Heart left ventricle (tissue), 16 donors: ENCODE data around the gene GRAMD1B. TPM values are rescaled to one million over a fixed set of nuclear protein-coding genes. Genes with fewer than 3 reads are reported as not detected.

Source experiments
- ATAC-seq, 4 donors: fragments of 200-7000 bp; cut with Tn5 transposase; one replicate each; pipeline ENCODE4 v1.9.1; 2020 to 2022; ENCODE audit warnings: moderate library complexity in 4 of 4, mild to moderate bottlenecking in 3 of 4, moderate number of reproducible peaks in 1 of 4
- DNase-seq, 5 donors: peaks; one replicate each; pipeline ENCODE4 v3.0.0-alpha.2; 2020
- H3K27ac ChIP-seq, 12 donors: fragments of 200-600 bp; sonication (generic) in 4 of 12; one replicate each; pipeline versions ENCODE4 v1.5.0 to v1.8.0; 2016 to 2022; ENCODE audit warnings: mild to moderate bottlenecking in 2 of 12
- H3K27me3 ChIP-seq, 9 donors: fragments of 200-600 bp; sonication (generic) in 2 of 9; one replicate each; pipeline versions ENCODE4 v1.5.1 to v1.8.0; 2016 to 2022; ENCODE audit warnings: mild to moderate bottlenecking in 3 of 9
- H3K36me3 ChIP-seq, 9 donors: fragments of 200-600 bp; sonication (generic) in 2 of 9; one replicate each; pipeline versions ENCODE4 v1.5.0 to v1.8.0; 2018 to 2022; ENCODE audit warnings: mild to moderate bottlenecking in 2 of 9
- H3K4me1 ChIP-seq, 12 donors: fragments of 200-600 bp; sonication (generic) in 4 of 12; one replicate each; pipeline versions ENCODE4 v1.5.0 to v1.8.0; 2016 to 2022; ENCODE audit warnings: mild to moderate bottlenecking in 3 of 12
- H3K4me3 ChIP-seq, 12 donors: fragments of 200-600 bp; sonication (generic) in 4 of 12; one replicate each; pipeline versions ENCODE4 v1.5.0 to v1.8.0; 2017 to 2022; ENCODE audit warnings: mild to moderate bottlenecking in 9 of 12, moderate library complexity in 4 of 12
- H3K9me3 ChIP-seq, 12 donors: fragments of 200-600 bp; sonication (generic) in 4 of 12; one replicate each; pipeline versions ENCODE4 v1.5.0 to v1.8.0; 2016 to 2022; ENCODE audit warnings: mild to moderate bottlenecking in 1 of 12
- POLR2A ChIP-seq, 2 donors: fragments of 450-650 bp; IDR thresholded peaks; one replicate each; pipeline ENCODE4 v1.6.1; 2017; ENCODE audit warnings: antibody characterized with exemption in 2 of 2, mild to moderate bottlenecking in 2 of 2, moderate library complexity in 2 of 2
- WGBS, 4 donors: extraction: QIAGEN DNeasy Blood & Tissue Kit in 2 of 4; methylation state at CpG; one replicate each; pipeline versions ENCODE4 v1.1.5 to v1.1.7; 2013 to 2018; 5-methylcytosine and 5-hydroxymethylcytosine counted together
- intact Hi-C, 10 donors: fragments of 100-400 bp; cut with DNase I; formaldehyde crosslinking; loops; one replicate each; pipeline versions ENCODE4 v1.11.1 to v1.14.2; 2022
- polyA plus RNA-seq, 2 donors: library from polyadenylated mRNA; stranded (reverse); fragments of 200-250 nt; gene quantifications; one replicate each; pipeline ENCODE4 v1.2.3, GENCODE V29; 2013
- total RNA-seq, 9 donors: library from RNA; depleted of rRNA in 2 of 9; stranded (reverse); fragments of >200 nt in 2 of 9; fragmentation: NEBNext Ultra II Directional in 3 of 9; extraction: Animal tissue kit (Norgen Biotek cat#: 25700) in 3 of 9; gene quantifications; one replicate each; pipeline versions ENCODE4 v1.1.0 to v1.2.4, GENCODE V29; 2016 to 2023
- TF ChIP-seq, protein P1 (sequence below), 12 donors: fragments of 200-600 bp; sonication (generic) in 4 of 12; IDR thresholded peaks; one replicate each; pipeline versions ENCODE4 v1.5.0 to v1.8.0; 2018 to 2022; ENCODE audit warnings: antibody characterized with exemption in 12 of 12, mild to moderate bottlenecking in 5 of 12
- donor health status: ischemic (EF 13 %, LVEDD 7.1; RV severe dilation, severe dysfunction).
- donor health status: healthy with polysubstance abuse.
- donor health status: DM: no; HTN: yes; CAD: no.
- donor health status: DM: no; HTN: no; CAD: no.
- donor health status: ischemic (EF 25% LVEDD 6.9; RV normal size, moderate dysfunction).
- donor health status: ischemic (EF 25% LVEDD 5.7; RV mildly dilated, moderate dysfunction).
- donor health status: healthy.
- donor health status: DM: yes; HTN: yes; CAD: no.
- donor health status: ischemic (EF 35%, LVEDD 5.7; RV mildly dilated, moderate dysfunction).
- donor health status: nonischemic (EF 11% LVEDD 7.7; RV severe dilation, severe dysfunction).
- donor health status: DM: yes; HTN: yes; CAD: no.
- donor health status: PGD.
- donor health status: ischemic (EF 29% LVEDD 5.4; RV normal size, mild dysfunction).
- donor health status: nonischemic (EF 23%, LVEDD 6.1; RV moderate dilation, normal function).

Gene GRAMD1B
- total and polyA plus RNA-seq, 11 donors: 8.6 to 42.5 (median 23.0) TPM

DNA sequence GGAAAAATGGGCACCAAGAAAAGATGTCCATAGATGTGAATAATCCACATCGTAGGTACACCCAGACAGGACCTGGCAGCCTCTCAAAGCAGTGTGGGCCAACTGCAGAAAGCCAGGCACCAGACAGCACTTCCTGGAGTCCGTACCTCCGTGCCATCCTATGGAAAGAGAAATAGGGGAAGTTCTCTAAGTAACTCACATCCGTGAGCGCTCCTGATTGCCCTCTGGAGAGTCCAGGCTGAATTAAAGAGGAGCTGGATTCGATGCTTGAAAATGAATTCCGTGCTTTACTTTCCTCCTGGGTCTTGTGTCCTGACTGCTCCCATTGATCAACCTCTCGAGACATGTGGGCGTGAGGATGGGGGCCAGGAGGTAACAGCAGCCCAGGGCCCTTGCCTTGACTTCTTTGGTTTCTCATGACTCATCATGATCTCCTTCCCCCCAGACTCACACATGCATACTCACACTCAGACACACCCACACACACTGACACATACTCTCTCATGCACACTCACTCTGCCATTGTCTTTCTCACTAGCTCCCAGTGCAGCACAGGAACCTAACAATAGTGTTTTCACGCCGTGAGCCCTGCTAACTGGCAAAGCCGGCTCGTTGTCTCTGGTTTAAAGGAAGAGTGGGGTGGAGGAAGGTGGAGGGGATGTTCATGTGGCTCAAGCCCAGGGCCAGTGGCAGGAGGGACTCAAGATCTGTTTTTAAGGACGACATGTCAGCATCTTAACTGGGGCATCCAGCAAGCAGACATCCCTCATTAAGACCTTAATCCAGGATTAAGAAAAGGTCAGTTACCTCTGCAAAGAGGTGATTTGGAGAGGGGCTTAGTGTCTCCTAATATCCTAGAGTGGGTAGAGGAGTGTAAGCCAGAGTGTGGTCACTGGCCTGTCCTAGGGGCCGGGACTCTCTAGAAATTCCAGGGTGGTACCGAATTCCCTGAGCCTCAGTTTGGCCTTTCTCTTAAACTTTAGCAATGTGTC is 120.2 kb downstream of the GRAMD1B start:
- Histone ChIP-seq H3K4me3 (no peak overlapping the region), H3K27ac (no peak overlapping the region), H3K4me1 (peaks cover 0 to 17% (median 9%) of the 10 kb centered on the region in 12 donors), H3K27me3 (no peaks in the 10 kb centered on the region), H3K36me3 (no peaks in the 10 kb centered on the region), H3K9me3 (no peaks in the 10 kb centered on the region)
- WGBS, 4 donors: 62 to 74% (median 67%) methylated on average over 16 of the region's 16 CpGs
- ATAC-seq (no peak), DNase-seq (no peak)
- intact Hi-C loops: loop anchor here in 4 of 10 donors (5.0 kb wide), 2 partner anchors 33 to 38 kb away; no protein-coding TSS in a partner anchor
- TF ChIP-seq, protein P1, sequence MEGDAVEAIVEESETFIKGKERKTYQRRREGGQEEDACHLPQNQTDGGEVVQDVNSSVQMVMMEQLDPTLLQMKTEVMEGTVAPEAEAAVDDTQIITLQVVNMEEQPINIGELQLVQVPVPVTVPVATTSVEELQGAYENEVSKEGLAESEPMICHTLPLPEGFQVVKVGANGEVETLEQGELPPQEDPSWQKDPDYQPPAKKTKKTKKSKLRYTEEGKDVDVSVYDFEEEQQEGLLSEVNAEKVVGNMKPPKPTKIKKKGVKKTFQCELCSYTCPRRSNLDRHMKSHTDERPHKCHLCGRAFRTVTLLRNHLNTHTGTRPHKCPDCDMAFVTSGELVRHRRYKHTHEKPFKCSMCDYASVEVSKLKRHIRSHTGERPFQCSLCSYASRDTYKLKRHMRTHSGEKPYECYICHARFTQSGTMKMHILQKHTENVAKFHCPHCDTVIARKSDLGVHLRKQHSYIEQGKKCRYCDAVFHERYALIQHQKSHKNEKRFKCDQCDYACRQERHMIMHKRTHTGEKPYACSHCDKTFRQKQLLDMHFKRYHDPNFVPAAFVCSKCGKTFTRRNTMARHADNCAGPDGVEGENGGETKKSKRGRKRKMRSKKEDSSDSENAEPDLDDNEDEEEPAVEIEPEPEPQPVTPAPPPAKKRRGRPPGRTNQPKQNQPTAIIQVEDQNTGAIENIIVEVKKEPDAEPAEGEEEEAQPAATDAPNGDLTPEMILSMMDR (IDR thresholded peaks at IDR 0.05): no peak
- TF ChIP-seq POLR2A (IDR thresholded peaks at IDR 0.05): no peak

DNA sequence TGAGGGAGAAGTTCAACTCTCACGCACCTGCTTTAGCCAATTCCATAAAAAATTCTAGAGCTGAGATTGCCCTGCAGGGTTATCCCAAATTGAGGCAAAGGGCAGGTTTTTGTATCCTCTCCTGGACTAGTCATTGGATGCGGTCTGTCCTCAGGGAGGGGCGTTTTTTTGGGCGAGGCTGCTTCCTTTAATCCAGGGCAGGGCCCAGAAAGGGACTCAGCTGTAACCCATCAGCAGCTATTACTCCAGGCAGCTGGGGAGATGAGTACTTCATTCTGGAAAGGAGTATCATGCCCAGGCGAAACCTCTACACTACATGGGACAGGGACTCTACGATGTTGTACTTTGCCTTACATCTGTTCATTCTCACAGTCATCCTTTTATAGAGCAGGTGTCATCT is 121.0 kb downstream of the GRAMD1B start:
- WGBS, 4 donors: 86 to 97% (median 93%) methylated on average over 6 of the region's 6 CpGs
- no peak for ATAC-seq
- Histone ChIP-seq H3K27ac (no peak overlapping the region), H3K9me3 (no peaks in the 10 kb centered on the region), H3K36me3 (no peaks in the 10 kb centered on the region), H3K4me1 (peaks cover 0 to 10% (median 2%) of the 10 kb centered on the region in 12 donors), H3K4me3 (no peak overlapping the region), H3K27me3 (no peaks in the 10 kb centered on the region)
- DNase-seq: no peak
- intact Hi-C loops: loop anchor here in 4 of 10 donors (5.0 kb wide), 2 partner anchors 34 to 39 kb away; no protein-coding TSS in a partner anchor
- no peak for TF ChIP-seq POLR2A (IDR thresholded peaks at IDR 0.05)
- TF ChIP-seq, protein P1 (IDR thresholded peaks at IDR 0.05): no peak

GRCh38 chr11:123556633-123557032 is 126.6 kb downstream of the GRAMD1B start:
- Histone ChIP-seq H3K27me3 (no peaks in the 10 kb centered on the region), H3K9me3 (no peaks in the 10 kb centered on the region), H3K4me3 (no peak overlapping the region), H3K36me3 (no peaks in the 10 kb centered on the region), H3K4me1 (peaks cover 4 to 30% (median 22%) of the 10 kb centered on the region in 12 donors), H3K27ac (peak overlapping the region in 2 of 12 donors; percentile 3 to 48)
- DNase-seq (no peak), ATAC-seq (peak in 1 of 4 donors; percentile 17)
- WGBS, 4 donors: 69 to 82% (median 75%) methylated on average over 7 of the region's 7 CpGs
- intact Hi-C loops: loop anchor here in 3 of 10 donors (5.0 kb wide), 2 partner anchors 39 to 44 kb away; no protein-coding TSS in a partner anchor
- TF ChIP-seq POLR2A (IDR thresholded peaks at IDR 0.05): no peak
- TF ChIP-seq, protein P1 (IDR thresholded peaks at IDR 0.05): no peak
